ENCODE measurements around the gene TOGARAM1. TPM values are rescaled to one million over a fixed set of nuclear protein-coding genes. Genes with fewer than 3 reads are reported as not detected.

The TOGARAM1 gene
- polyA plus RNA-seq, 1 of the 3 experiments (the other 2 are of a cell fraction) = 2.1 TPM

DNA sequence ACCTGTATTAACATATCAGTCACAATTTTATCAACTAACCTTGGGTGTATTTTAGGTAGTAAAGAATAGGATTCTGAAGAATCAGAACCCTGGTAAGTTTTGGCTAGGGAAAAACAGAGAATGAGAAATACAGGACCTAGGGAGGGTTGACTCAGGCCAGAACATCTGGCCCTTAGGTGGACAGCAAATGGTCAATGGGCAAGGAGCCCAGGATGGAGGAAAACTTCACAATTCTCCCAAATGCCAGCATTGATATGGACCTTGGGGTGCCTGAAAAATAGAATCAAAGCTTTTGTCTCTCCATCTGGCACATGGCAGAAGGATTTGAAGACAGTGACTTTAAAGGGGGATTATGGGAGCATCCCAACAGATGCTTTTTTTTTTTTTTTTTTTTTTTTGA is 89.2 kb downstream of the TOGARAM1 start:
- Histone ChIP-seq H3F3A (replicated peaks; ENCODE audit: insufficient read depth) (no peaks in the 10 kb centered on the region), H3K9me3 (no peaks in the 10 kb centered on the region), H3K27ac (ENCODE audit: low read depth in 2 of 2, low read length in 1 of 2) (no peak overlapping the region), H3K9me2 (no peaks in the 10 kb centered on the region), H3K79me2 (ENCODE audit: insufficient read depth) (no peaks in the 10 kb centered on the region), H3K4me1 (ENCODE audit: control insufficient read depth in 1 of 2, insufficient read depth in 2 of 2, low read depth in 1 of 2, low read length in 1 of 2) (no peaks in the 10 kb centered on the region), H2AFZ (ENCODE audit: low read depth) (no peak overlapping the region), H3K36me3 (replicated peaks in 1 of 2; ENCODE audit: control insufficient read depth in 1 of 2, insufficient read depth in 2 of 2, low read length in 1 of 2) (peaks cover 6 to 7% of the 10 kb centered on the region in 2 experiments), H4K20me1 (ENCODE audit: insufficient read depth) (no peaks in the 10 kb centered on the region), H3K4me2 (no peak overlapping the region), H3K27me3 (ENCODE audit: insufficient read depth) (no peaks in the 10 kb centered on the region), H3K4me3 (ENCODE audit: low read depth in 2 of 2, low read length in 1 of 2) (no peak overlapping the region), H3K9ac (no peak overlapping the region)
- CTCF ChIA-PET = no interaction called here
- POLR2A ChIA-PET = no interaction called here
- no peak for DNase-seq
- TF ChIP-seq NFIC (IDR thresholded peaks at IDR 0.05; ENCODE audit: borderline replicate concordance) (no peak), FOSL2 (IDR thresholded peaks at IDR 0.05; ENCODE audit: borderline replicate concordance, low read depth) (no peak), JUND (IDR thresholded peaks at IDR 0.05) (no peak), POLR2AphosphoS5 (IDR thresholded peaks at IDR 0.05; ENCODE audit: low read depth, low read length) (no peak), GABPA (IDR thresholded peaks at IDR 0.05; ENCODE audit: low read depth) (no peak), TEAD4 (IDR thresholded peaks at IDR 0.05; ENCODE audit: borderline replicate concordance, insufficient read depth) (no peak), SIN3A (IDR thresholded peaks at IDR 0.05; ENCODE audit: borderline replicate concordance, low read depth, low read length) (no peak), MXI1 (IDR thresholded peaks at IDR 0.05; ENCODE audit: low read depth, low read length) (no peak), YY1 (IDR thresholded peaks at IDR 0.05; ENCODE audit: low read depth) (no peak), NRF1 (IDR thresholded peaks at IDR 0.05; ENCODE audit: low read depth, low read length) (no peak)
- TF ChIP-seq, protein P1, sequence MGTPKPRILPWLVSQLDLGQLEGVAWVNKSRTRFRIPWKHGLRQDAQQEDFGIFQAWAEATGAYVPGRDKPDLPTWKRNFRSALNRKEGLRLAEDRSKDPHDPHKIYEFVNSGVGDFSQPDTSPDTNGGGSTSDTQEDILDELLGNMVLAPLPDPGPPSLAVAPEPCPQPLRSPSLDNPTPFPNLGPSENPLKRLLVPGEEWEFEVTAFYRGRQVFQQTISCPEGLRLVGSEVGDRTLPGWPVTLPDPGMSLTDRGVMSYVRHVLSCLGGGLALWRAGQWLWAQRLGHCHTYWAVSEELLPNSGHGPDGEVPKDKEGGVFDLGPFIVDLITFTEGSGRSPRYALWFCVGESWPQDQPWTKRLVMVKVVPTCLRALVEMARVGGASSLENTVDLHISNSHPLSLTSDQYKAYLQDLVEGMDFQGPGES (IDR thresholded peaks at IDR 0.05; ENCODE audit: low read depth, low read length) = no peak

GRCh38 chr14:45051896-45052295 is 89.9 kb downstream of the TOGARAM1 start:
- no peaks in the 10 kb centered on the region for H3F3A ChIP-seq (replicated peaks; ENCODE audit: insufficient read depth)
- H3K27ac ChIP-seq (ENCODE audit: low read depth in 2 of 2, low read length in 1 of 2) = no peak overlapping the region
- H3K4me1 ChIP-seq (ENCODE audit: control insufficient read depth in 1 of 2, insufficient read depth in 2 of 2, low read depth in 1 of 2, low read length in 1 of 2) = no peaks in the 10 kb centered on the region
- H3K9ac ChIP-seq = no peak overlapping the region
- no peak overlapping the region for H3K4me2 ChIP-seq
- POLR2A ChIA-PET = no interaction called here
- H2AFZ ChIP-seq (ENCODE audit: low read depth) = no peak overlapping the region
- TF ChIP-seq ELF1 (IDR thresholded peaks at IDR 0.05) (no peak), FOXJ3 (CRISPR knock-in tag; IDR thresholded peaks at IDR 0.05) (no peak), FOSL2 (IDR thresholded peaks at IDR 0.05; ENCODE audit: borderline replicate concordance, low read depth) (no peak), FOXM1 (IDR thresholded peaks at IDR 0.05; ENCODE audit: low read depth) (no peak), YY1 (IDR thresholded peaks at IDR 0.05; ENCODE audit: low read depth) (no peak), MEF2A (IDR thresholded peaks at IDR 0.05; ENCODE audit: borderline replicate concordance, low read depth) (no peak), POLR2AphosphoS5 (IDR thresholded peaks at IDR 0.05; ENCODE audit: low read depth, low read length) (no peak), GATA2 (CRISPR knock-in tag; IDR thresholded peaks at IDR 0.05) (no peak), NRF1 (IDR thresholded peaks at IDR 0.05; ENCODE audit: low read depth, low read length) (no peak), NFIC (IDR thresholded peaks at IDR 0.05; ENCODE audit: borderline replicate concordance) (no peak), RXRA (IDR thresholded peaks at IDR 0.05; ENCODE audit: borderline replicate concordance, low read depth) (no peak)
- peaks cover 3 to 7% of the 10 kb centered on the region in 2 experiments for H3K36me3 ChIP-seq (replicated peaks in 1 of 2; ENCODE audit: control insufficient read depth in 1 of 2, insufficient read depth in 2 of 2, low read length in 1 of 2)
- H3K9me3 ChIP-seq = no peaks in the 10 kb centered on the region
- no peaks in the 10 kb centered on the region for H4K20me1 ChIP-seq (ENCODE audit: insufficient read depth)
- no peak for DNase-seq
- no peaks in the 10 kb centered on the region for H3K27me3 ChIP-seq (ENCODE audit: insufficient read depth)
- H3K4me3 ChIP-seq (ENCODE audit: low read depth in 2 of 2, low read length in 1 of 2) = no peak overlapping the region
- 93% methylated on average over 4 of the region's 4 CpGs for WGBS (ENCODE audit: low lambda C conversion rate)
- no peaks in the 10 kb centered on the region for H3K79me2 ChIP-seq (ENCODE audit: insufficient read depth)
- CTCF ChIA-PET = no interaction called here
- H3K9me2 ChIP-seq = no peaks in the 10 kb centered on the region
